ENCODE results near the gene TUBA3D.
"Not testable (repeated sequence)": the region's sequence is repeated elsewhere in the genome, so short reads cannot be mapped to it uniquely, and the experiment has no call there.

DNA sequence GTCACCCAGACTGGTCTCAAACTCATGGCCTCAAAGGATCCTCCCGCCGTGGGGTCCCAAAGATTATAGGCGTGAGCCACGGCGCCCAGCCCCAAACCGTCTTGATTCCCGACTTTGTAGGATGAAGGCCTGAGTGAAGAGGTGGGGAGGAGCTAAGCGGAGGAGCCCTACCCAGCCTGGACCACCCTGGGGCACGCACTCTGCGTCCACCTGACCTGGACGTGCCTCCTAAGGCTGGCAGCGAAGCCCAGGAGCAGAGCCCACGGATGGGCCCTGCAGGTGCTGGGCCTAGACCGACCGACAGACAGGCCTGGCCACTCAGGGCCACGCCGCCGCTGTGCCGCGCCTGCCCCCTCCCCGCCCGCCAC lies 15.5 kb downstream of the TUBA3D start:
- not testable (repeated sequence) for TF ChIP-seq CTCF, EZH2phosphoT487 (IDR thresholded peaks at IDR 0.05; ENCODE audit: low read length)

Data from MM.1S (cell line).